HCT116 (cell line): ENCODE measurements around the gene LHCGR. TPM values are rescaled to one million over a fixed set of nuclear protein-coding genes. Genes with fewer than 3 reads are reported as not detected.

Source experiments
- ATAC-seq: fragments of 200-7000 bp; cut with Tn5 transposase; 2 replicates; pipeline ENCODE4 v1.9.1; 2020; ENCODE audit warnings: mild to moderate bottlenecking, moderate library complexity
- BruUV-seq: library from RNA; stranded (reverse); fragments of 400-500 nt; replicated peaks from 2 replicates; lab custom pipeline; 2021; lab: Mats Ljungman, UMichigan
- CTCF ChIA-PET: fragments of 300-600 bp; sonication (Branson Sonifier 250); formaldehyde crosslinking; loops from one replicate; lab custom pipeline; 2021; ENCODE audit warnings: antibody characterized with exemption; lab: Charles Lee
- POLR2A ChIA-PET: fragments of 300-600, 350-600 bp; sonication (Branson Sonifier 250); formaldehyde crosslinking; loops from one replicate; lab custom pipeline; 2021; ENCODE audit warnings: antibody characterized with exemption; lab: Charles Lee
- RAD21 ChIA-PET, 2 experiments: fragments of 300-600 bp; sonication (Branson Sonifier 250); formaldehyde crosslinking; loops; one replicate each; lab custom pipeline; 2023; ENCODE audit warnings: low total read pairs in 2 of 2; ENCODE audit not compliant: uncharacterized antibody in 2 of 2, unreplicated experiment in 2 of 2, low non-redundant PET in 1 of 2; lab: Charles Lee
- DNase-seq: peaks from one replicate; pipeline ENCODE4 v3.0.0-alpha.2; 2010; ENCODE audit warnings: low read depth, low spot score
- H2AFZ ChIP-seq: fragments of 200-600 bp; shearing (Covaris generic), sonication (generic); 2 replicates; pipeline ENCODE4 v1.6.1; 2017; ENCODE audit warnings: low read depth, mixed run types, mixed read lengths, antibody characterized with exemption, low read length; ENCODE audit not compliant: poor library complexity, severe bottlenecking
- H3K27ac ChIP-seq: 2 replicates; pipeline ENCODE4 v1.5.1; 2012; ENCODE audit warnings: low read depth, low read length
- H3K27me3 ChIP-seq: fragments of 200-600 bp; sonication (generic); 2 replicates; pipeline ENCODE4 v1.6.1; 2016; ENCODE audit warnings: mixed run types, low read length, mixed read lengths; ENCODE audit not compliant: insufficient read depth
- H3K36me3 ChIP-seq, 2 experiments: fragments of 200-500 bp in 1 of 2; fragments of 200-600 bp in 1 of 2; sonication (Bioruptor generic) in 1 of 2; sonication (generic) in 1 of 2; 2 replicates each; pipeline versions ENCODE4 v1.5.1 to v1.6.1; 2014 to 2016; ENCODE audit warnings: low read length in 2 of 2, inconsistent platforms in 1 of 2, mixed read lengths in 1 of 2, mixed run types in 1 of 2; ENCODE audit not compliant: insufficient read depth in 2 of 2, control insufficient read depth in 1 of 2
- H3K4me1 ChIP-seq, 2 experiments: fragments of 200-600 bp in 1 of 2; sonication (generic) in 1 of 2; 2 replicates each; pipeline versions ENCODE4 v1.5.1 to v1.6.1; 2012 to 2017; ENCODE audit warnings: low read length in 2 of 2, inconsistent platforms in 1 of 2, mild to moderate bottlenecking in 1 of 2, mixed read lengths in 1 of 2, mixed run types in 1 of 2, moderate library complexity in 1 of 2; ENCODE audit not compliant: insufficient read depth in 2 of 2, control insufficient read depth in 1 of 2
- H3K4me2 ChIP-seq: fragments of 200-600 bp; sonication (generic); 2 replicates; pipeline ENCODE4 v1.6.1; 2017; ENCODE audit warnings: mixed run types, low read length, mixed read lengths
- H3K4me3 ChIP-seq, 2 experiments: fragments of 200-600 bp in 1 of 2; sonication (generic) in 1 of 2; replicated peaks in 1 of 2; 2 replicates each; pipeline ENCODE4 v1.5.1; 2011 to 2016; ENCODE audit warnings: low read length in 2 of 2, control low read depth in 1 of 2, low read depth in 1 of 2, mild to moderate bottlenecking in 1 of 2, mixed read lengths in 1 of 2, mixed run types in 1 of 2
- H3K79me2 ChIP-seq: fragments of 200-600 bp; sonication (generic); 2 replicates; pipeline ENCODE4 v1.6.1; 2017; ENCODE audit warnings: mild to moderate bottlenecking, mixed run types, low read length, moderate library complexity, mixed read lengths; ENCODE audit not compliant: insufficient read depth
- H3K9ac ChIP-seq: fragments of 200-600 bp; sonication (generic); 2 replicates; pipeline ENCODE4 v1.6.1; 2016; ENCODE audit warnings: low read length, mixed read lengths
- H3K9me2 ChIP-seq: fragments of 200-600 bp; sonication (generic), shearing (Covaris generic); 2 replicates; pipeline ENCODE4 v1.6.1; 2017; ENCODE audit warnings: mixed run types, mild to moderate bottlenecking, moderate library complexity; ENCODE audit not compliant: insufficient read depth
- H3K9me3 ChIP-seq, 2 experiments: fragments of 200-500 bp in 1 of 2; fragments of 200-600 bp in 1 of 2; sonication (Bioruptor generic) in 1 of 2; sonication (generic) in 1 of 2; 2 replicates each; pipeline ENCODE4 v1.6.1; 2014 to 2017; ENCODE audit warnings: low read length in 2 of 2, mixed read lengths in 2 of 2, inconsistent platforms in 1 of 2, low read depth in 1 of 2, mild to moderate bottlenecking in 1 of 2, mixed run types in 1 of 2, moderate library complexity in 1 of 2; ENCODE audit not compliant: control insufficient read depth in 1 of 2, insufficient read depth in 1 of 2
- H4K20me1 ChIP-seq: fragments of 200-600 bp; sonication (generic), shearing (Covaris generic); 2 replicates; pipeline ENCODE4 v1.6.1; 2017; ENCODE audit warnings: mixed run types, mild to moderate bottlenecking, moderate library complexity; ENCODE audit not compliant: insufficient read depth
- CEBPB ChIP-seq: IDR thresholded peaks from 2 replicates; pipeline ENCODE4 v1.6.1; 2012; ENCODE audit warnings: low read depth
- EGR1 ChIP-seq: IDR thresholded peaks from 2 replicates; pipeline ENCODE4 v1.6.1; 2012; ENCODE audit warnings: low read depth
- EZH2phosphoT487 ChIP-seq: fragments of 200-600 bp; IDR thresholded peaks from 2 replicates; pipeline ENCODE4 v1.6.1; 2018; ENCODE audit warnings: antibody characterized with exemption, borderline replicate concordance
- FOSL1 ChIP-seq: IDR thresholded peaks from 2 replicates; pipeline ENCODE4 v1.6.1; 2012; ENCODE audit warnings: low read depth
- JUND ChIP-seq: IDR thresholded peaks from 2 replicates; pipeline ENCODE4 v1.6.1; 2012
- POLR2A ChIP-seq: IDR thresholded peaks from 2 replicates; pipeline ENCODE4 v1.7.0; 2011; ENCODE audit warnings: borderline replicate concordance; ENCODE audit not compliant: insufficient read depth, insufficient read length; ENCODE audit errors: extremely low read depth
- RAD21 ChIP-seq: IDR thresholded peaks from 2 replicates; pipeline ENCODE4 v1.6.1; 2012; ENCODE audit warnings: low read depth, mild to moderate bottlenecking
- SIN3A ChIP-seq: IDR thresholded peaks from 2 replicates; pipeline ENCODE4 v1.6.1; 2012; ENCODE audit warnings: low read depth
- TCF7L2 ChIP-seq: IDR thresholded peaks from 2 replicates; pipeline ENCODE4 v1.7.0; 2011; ENCODE audit warnings: borderline replicate concordance, inconsistent platforms; ENCODE audit not compliant: insufficient read depth, insufficient read length; ENCODE audit errors: extremely low read depth
- ZFX ChIP-seq: fragments of 450-650 bp; IDR thresholded peaks from 2 replicates; pipeline ENCODE4 v1.6.1; 2017
- ZNF274 ChIP-seq: fragments of 200-500 bp; sonication (Bioruptor generic); IDR thresholded peaks from 2 replicates; pipeline ENCODE4 v1.6.1; 2014; ENCODE audit warnings: mild to moderate bottlenecking, low read depth, low read length, inconsistent platforms
- intact Hi-C: fragments of 100-400 bp; cut with micrococcal nuclease; formaldehyde crosslinking; loops from 2 replicates; pipeline ENCODE4 v1.10.0; 2022
- total RNA-seq: library from RNA; stranded (reverse); gene quantifications from one replicate; pipeline ENCODE4 v1.2.1, GENCODE V29; 2021; ENCODE audit not compliant: unreplicated experiment
- TF ChIP-seq, protein P1 (sequence below): IDR thresholded peaks from 2 replicates; pipeline ENCODE4 v1.6.1; 2012
- TF ChIP-seq, protein P2 (sequence below): IDR thresholded peaks from 2 replicates; pipeline ENCODE4 v1.6.1; 2012; ENCODE audit warnings: low read depth
- TF ChIP-seq, protein P3 (sequence below): IDR thresholded peaks from 2 replicates; pipeline ENCODE4 v1.6.1; 2011; ENCODE audit warnings: mild to moderate bottlenecking, low read length, moderate library complexity; ENCODE audit not compliant: insufficient replicate concordance; ENCODE audit errors: extremely low read depth
- TF ChIP-seq, protein P4 (sequence below): IDR thresholded peaks from 2 replicates; pipeline ENCODE4 v1.6.1; 2012

LHCGR gene
- total RNA-seq, 1 experiment from 2014 or later, result not detected

DNA sequence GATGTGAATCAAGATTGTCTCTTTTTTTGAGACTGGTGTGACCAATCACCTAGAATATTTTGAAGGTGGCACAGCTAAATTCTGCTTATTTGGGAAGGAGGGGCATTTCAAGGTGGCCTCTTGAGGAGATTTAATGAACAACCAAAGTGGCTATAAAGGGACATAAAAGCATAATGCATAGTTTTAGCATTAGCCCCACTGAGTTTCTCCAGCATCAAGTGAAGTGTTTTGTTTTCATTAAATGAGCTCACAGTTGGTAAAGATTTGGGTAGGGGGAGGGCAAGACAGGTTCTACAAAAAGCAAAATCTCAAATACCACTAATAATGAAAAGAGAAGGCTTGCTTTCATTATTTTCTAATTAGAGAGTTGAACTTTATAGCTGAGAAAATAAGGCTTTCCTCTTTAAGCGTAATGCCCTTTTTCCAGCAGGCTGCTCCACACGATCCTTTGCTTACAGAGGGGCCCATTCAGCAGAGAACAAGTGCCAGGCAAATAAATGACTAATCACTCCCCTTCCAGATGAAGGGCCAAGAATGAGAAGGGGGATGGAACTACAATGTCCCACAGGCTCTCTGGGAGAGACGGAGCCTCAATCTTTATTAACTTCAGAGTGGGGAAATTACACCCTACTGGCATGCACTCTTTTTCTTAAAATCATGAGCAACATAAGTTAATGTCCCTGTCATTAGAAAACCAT is 35.9 kb downstream of the LHCGR start:
- Histone ChIP-seq H4K20me1 (no peaks in the 10 kb centered on the region), H3K9me2 (no peaks in the 10 kb centered on the region), H3K4me3 (no peak overlapping the region), H2AFZ (no peak overlapping the region), H3K27me3 (peaks cover 30% of the 10 kb centered on the region), H3K36me3 (no peaks in the 10 kb centered on the region), H3K9ac (no peak overlapping the region), H3K4me1 (no peaks in the 10 kb centered on the region), H3K27ac (no peak overlapping the region), H3K79me2 (no peaks in the 10 kb centered on the region), H3K4me2 (no peak overlapping the region), H3K9me3 (no peaks in the 10 kb centered on the region)
- RAD21 ChIA-PET, result no interaction called here
- no peak for DNase-seq
- ATAC-seq, result no peak
- intact Hi-C loops, result no loop called here
- no peak for TF ChIP-seq JUND
- TF ChIP-seq TCF7L2, result no peak
- no peak for TF ChIP-seq SIN3A
- no peak for TF ChIP-seq EZH2phosphoT487
- TF ChIP-seq, protein P1, sequence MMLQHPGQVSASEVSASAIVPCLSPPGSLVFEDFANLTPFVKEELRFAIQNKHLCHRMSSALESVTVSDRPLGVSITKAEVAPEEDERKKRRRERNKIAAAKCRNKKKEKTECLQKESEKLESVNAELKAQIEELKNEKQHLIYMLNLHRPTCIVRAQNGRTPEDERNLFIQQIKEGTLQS, result no peak
- TF ChIP-seq, protein P2, sequence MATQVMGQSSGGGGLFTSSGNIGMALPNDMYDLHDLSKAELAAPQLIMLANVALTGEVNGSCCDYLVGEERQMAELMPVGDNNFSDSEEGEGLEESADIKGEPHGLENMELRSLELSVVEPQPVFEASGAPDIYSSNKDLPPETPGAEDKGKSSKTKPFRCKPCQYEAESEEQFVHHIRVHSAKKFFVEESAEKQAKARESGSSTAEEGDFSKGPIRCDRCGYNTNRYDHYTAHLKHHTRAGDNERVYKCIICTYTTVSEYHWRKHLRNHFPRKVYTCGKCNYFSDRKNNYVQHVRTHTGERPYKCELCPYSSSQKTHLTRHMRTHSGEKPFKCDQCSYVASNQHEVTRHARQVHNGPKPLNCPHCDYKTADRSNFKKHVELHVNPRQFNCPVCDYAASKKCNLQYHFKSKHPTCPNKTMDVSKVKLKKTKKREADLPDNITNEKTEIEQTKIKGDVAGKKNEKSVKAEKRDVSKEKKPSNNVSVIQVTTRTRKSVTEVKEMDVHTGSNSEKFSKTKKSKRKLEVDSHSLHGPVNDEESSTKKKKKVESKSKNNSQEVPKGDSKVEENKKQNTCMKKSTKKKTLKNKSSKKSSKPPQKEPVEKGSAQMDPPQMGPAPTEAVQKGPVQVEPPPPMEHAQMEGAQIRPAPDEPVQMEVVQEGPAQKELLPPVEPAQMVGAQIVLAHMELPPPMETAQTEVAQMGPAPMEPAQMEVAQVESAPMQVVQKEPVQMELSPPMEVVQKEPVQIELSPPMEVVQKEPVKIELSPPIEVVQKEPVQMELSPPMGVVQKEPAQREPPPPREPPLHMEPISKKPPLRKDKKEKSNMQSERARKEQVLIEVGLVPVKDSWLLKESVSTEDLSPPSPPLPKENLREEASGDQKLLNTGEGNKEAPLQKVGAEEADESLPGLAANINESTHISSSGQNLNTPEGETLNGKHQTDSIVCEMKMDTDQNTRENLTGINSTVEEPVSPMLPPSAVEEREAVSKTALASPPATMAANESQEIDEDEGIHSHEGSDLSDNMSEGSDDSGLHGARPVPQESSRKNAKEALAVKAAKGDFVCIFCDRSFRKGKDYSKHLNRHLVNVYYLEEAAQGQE, result no peak
- no peak for TF ChIP-seq EGR1
- TF ChIP-seq, protein P3, sequence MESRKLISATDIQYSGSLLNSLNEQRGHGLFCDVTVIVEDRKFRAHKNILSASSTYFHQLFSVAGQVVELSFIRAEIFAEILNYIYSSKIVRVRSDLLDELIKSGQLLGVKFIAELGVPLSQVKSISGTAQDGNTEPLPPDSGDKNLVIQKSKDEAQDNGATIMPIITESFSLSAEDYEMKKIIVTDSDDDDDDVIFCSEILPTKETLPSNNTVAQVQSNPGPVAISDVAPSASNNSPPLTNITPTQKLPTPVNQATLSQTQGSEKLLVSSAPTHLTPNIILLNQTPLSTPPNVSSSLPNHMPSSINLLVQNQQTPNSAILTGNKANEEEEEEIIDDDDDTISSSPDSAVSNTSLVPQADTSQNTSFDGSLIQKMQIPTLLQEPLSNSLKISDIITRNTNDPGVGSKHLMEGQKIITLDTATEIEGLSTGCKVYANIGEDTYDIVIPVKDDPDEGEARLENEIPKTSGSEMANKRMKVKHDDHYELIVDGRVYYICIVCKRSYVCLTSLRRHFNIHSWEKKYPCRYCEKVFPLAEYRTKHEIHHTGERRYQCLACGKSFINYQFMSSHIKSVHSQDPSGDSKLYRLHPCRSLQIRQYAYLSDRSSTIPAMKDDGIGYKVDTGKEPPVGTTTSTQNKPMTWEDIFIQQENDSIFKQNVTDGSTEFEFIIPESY, result no peak
- TF ChIP-seq ZNF274, result no peak
- TF ChIP-seq CEBPB, result no peak
- no peak for TF ChIP-seq RAD21
- no peak for TF ChIP-seq POLR2A
- TF ChIP-seq ZFX, result no peak
- TF ChIP-seq, protein P4, sequence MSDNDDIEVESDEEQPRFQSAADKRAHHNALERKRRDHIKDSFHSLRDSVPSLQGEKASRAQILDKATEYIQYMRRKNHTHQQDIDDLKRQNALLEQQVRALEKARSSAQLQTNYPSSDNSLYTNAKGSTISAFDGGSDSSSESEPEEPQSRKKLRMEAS, result no peak
- TF ChIP-seq FOSL1, result no peak
- POLR2A ChIA-PET, result no interaction called here
- no TSS peak for BruUV-seq
- CTCF ChIA-PET, result no interaction called here
